WERI-Rb-1 (cell line): Measurements from ENCODE around the gene KIF1B.

ENCODE experiments used
- DNase-seq: peaks from one replicate; pipeline ENCODE4 v3.0.0-alpha.2; 2020
- H3K27ac ChIP-seq: fragments of 250-450 bp; sonication (Bioruptor Pico); 2 replicates; pipeline ENCODE4 v1.5.1; 2020; ENCODE audit warnings: mild to moderate bottlenecking, moderate library complexity
- H3K27me3 ChIP-seq: fragments of 250-450 bp; sonication (Bioruptor Pico); 2 replicates; pipeline ENCODE4 v1.5.1; 2021; ENCODE audit warnings: mild to moderate bottlenecking, low read depth, moderate library complexity; ENCODE audit not compliant: insufficient read depth, severe bottlenecking
- H3K36me3 ChIP-seq: fragments of 250-450 bp; sonication (Bioruptor Pico); 2 replicates; pipeline ENCODE4 v1.5.1; 2020; ENCODE audit warnings: mild to moderate bottlenecking, moderate library complexity
- H3K4me3 ChIP-seq: 2 replicates; pipeline ENCODE4 v1.5.1; 2011; ENCODE audit warnings: low read depth, mild to moderate bottlenecking, control low read depth, low read length
- H3K9me3 ChIP-seq: fragments of 250-450 bp; sonication (Bioruptor Pico); 2 replicates; pipeline ENCODE4 v1.5.1; 2021; ENCODE audit warnings: mild to moderate bottlenecking, moderate library complexity; ENCODE audit not compliant: severe bottlenecking
- CTCF ChIP-seq: IDR thresholded peaks from 2 replicates; pipeline ENCODE4 v1.5.1; 2011; ENCODE audit warnings: low read depth, mild to moderate bottlenecking, control low read depth, inconsistent platforms, low read length

KIF1B gene

GRCh38 chr1:10189659-10190058 lies 20.7 kb upstream of the KIF1B start:
- no peaks in the 10 kb centered on the region for H3K36me3 ChIP-seq
- DNase-seq, result no peak
- H3K27me3 ChIP-seq, result no peaks in the 10 kb centered on the region
- TF ChIP-seq CTCF, result no peak
- no peak overlapping the region for H3K27ac ChIP-seq
- no peaks in the 10 kb centered on the region for H3K9me3 ChIP-seq
- no peak overlapping the region for H3K4me3 ChIP-seq

- no peaks in the 10 kb centered on the region for H3K27me3 ChIP-seq
- no peaks in the 10 kb centered on the region for H3K9me3 ChIP-seq
- no peak for TF ChIP-seq CTCF
- peak; percentile 39 for DNase-seq
- no peak overlapping the region for H3K4me3 ChIP-seq
- no peaks in the 10 kb centered on the region for H3K36me3 ChIP-seq
- H3K27ac ChIP-seq, result peak overlapping the region; percentile 71
Measured at GRCh38 chr1:10192263-10192662, 18.1 kb upstream of the KIF1B start.

GRCh38 chr1:10193288-10193687 lies 17.1 kb upstream of the KIF1B start:
- H3K27ac ChIP-seq, result peak overlapping the region; percentile 71
- peak; percentile 88 for DNase-seq
- H3K9me3 ChIP-seq, result no peaks in the 10 kb centered on the region
- no peaks in the 10 kb centered on the region for H3K27me3 ChIP-seq
- H3K36me3 ChIP-seq, result no peaks in the 10 kb centered on the region
- no peak for TF ChIP-seq CTCF
- H3K4me3 ChIP-seq, result no peak overlapping the region

- H3K4me3 ChIP-seq, result no peak overlapping the region
- no peaks in the 10 kb centered on the region for H3K27me3 ChIP-seq
- no peak for DNase-seq
- no peak for TF ChIP-seq CTCF
- H3K36me3 ChIP-seq, result no peaks in the 10 kb centered on the region
- no peak overlapping the region for H3K27ac ChIP-seq
- no peaks in the 10 kb centered on the region for H3K9me3 ChIP-seq
Measured at GRCh38 chr1:10195570-10195969, 14.8 kb upstream of the KIF1B start.

- H3K27me3 ChIP-seq, result no peaks in the 10 kb centered on the region
- DNase-seq, result no peak
- no peak overlapping the region for H3K27ac ChIP-seq
- H3K9me3 ChIP-seq, result no peaks in the 10 kb centered on the region
- TF ChIP-seq CTCF, result no peak
- no peaks in the 10 kb centered on the region for H3K36me3 ChIP-seq
- H3K4me3 ChIP-seq, result no peak overlapping the region
Measured at GRCh38 chr1:10196976-10197375, 13.4 kb upstream of the KIF1B start.

GRCh38 chr1:10200620-10201019 lies 9.8 kb upstream of the KIF1B start:
- Histone ChIP-seq H3K27ac (no peak overlapping the region), H3K9me3 (no peaks in the 10 kb centered on the region), H3K27me3 (no peaks in the 10 kb centered on the region), H3K36me3 (no peaks in the 10 kb centered on the region), H3K4me3 (no peak overlapping the region)
- no peak for DNase-seq
- TF ChIP-seq CTCF, result no peak
